Smooth muscle cell of the umbilical artery (primary cell): Measurements from ENCODE around the gene LDB2. TPM values are rescaled to one million over a fixed set of nuclear protein-coding genes. Genes with fewer than 3 reads are reported as not detected.

Experiments
- total RNA-seq: library from RNA; depleted of rRNA; stranded (reverse); fragments of >200 nt; gene quantifications from 2 replicates; pipeline ENCODE4 v1.2.3, GENCODE V29; 2014

The LDB2 gene
- total RNA-seq: 3.3 and 4.8 TPM in 2 replicates

DNA sequence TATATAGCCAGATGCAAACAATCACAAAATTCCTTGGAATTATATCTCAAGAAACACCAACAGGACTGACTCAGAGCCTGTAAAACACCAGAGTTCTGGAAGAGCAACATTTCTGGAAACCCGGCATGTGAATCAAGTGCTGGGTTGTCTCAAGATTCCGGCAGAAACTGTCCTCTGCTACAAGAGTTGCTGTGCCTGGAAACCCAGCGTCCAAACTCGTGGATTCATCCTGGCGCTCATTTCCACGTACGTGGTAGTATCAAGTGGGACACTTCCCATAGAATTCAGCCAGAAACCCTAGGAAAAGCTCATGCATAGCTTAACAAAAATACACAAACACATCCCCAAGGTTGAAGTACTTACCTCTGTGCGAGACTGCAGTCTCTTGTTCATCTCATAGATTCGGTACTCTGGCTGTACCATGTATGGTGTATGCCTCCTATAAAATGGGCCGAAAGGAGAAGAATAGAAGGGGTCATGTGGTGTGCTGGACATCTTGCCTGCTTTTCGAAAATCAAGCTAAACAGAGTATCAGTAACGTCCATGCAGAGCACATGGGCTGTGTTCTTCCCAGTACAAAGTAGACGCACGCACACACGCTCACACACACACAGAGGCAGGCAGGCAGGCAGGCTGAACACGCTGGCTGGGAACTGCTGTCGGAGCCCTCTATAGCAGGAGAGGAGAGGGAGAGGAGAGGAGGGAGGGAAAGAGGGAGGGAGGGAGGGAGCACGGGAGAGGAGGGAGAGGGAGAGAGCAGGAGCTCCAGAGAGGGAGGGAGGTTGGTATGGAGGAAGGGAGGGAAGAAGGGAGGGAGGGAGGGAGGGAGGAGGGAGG lies at the start of gene LDB2:
TSS of gene LDB2 (minus strand) at position 655 of the 837 bp plus-strand sequence.

